VCaP (cell line): Measurements from ENCODE around the gene PROP1.
"Not testable (repeated sequence)": the region's sequence is repeated elsewhere in the genome, so short reads cannot be mapped to it uniquely, and the experiment has no call there.

Experiments used
- H3K27ac ChIP-seq: fragments of 450-650 bp; 2 replicates; pipeline ENCODE4 v1.5.1; 2017
- CTCF ChIP-seq: fragments of 450-650 bp; conservative IDR thresholded peaks from 2 replicates; pipeline ENCODE4 v1.5.1; 2017; ENCODE audit warnings: mild to moderate bottlenecking, moderate library complexity

PROP1 gene

GRCh38 chr5:177959315-177959714 lies 36.7 kb downstream of the PROP1 start:
- no peak for TF ChIP-seq CTCF

GRCh38 chr5:177958696-177959095 lies 37.3 kb downstream of the PROP1 start:
- H3K27ac ChIP-seq = no peak overlapping the region
- TF ChIP-seq CTCF = no peak

More at GRCh38 chr5:177959315-177959714, 36.7 kb downstream of the PROP1 start:
- H3K27ac ChIP-seq = no peak overlapping the region

- no peak overlapping the region for H3K27ac ChIP-seq
- no peak for TF ChIP-seq CTCF
These were observed 38.8 kb downstream of the PROP1 start for GRCh38 chr5:177957241-177957640.

- H3K27ac ChIP-seq = not testable (repeated sequence)
These were observed 42.9 kb downstream of the PROP1 start for GRCh38 chr5:177953101-177953500.

- H3K27ac ChIP-seq = not testable (repeated sequence)
These were observed 46.4 kb downstream of the PROP1 start for GRCh38 chr5:177949656-177950055.

- not testable (repeated sequence) for H3K27ac ChIP-seq
These were observed 47.0 kb downstream of the PROP1 start for GRCh38 chr5:177949065-177949464.

GRCh38 chr5:177947912-177948311 lies 48.1 kb downstream of the PROP1 start:
- TF ChIP-seq CTCF = peak; percentile 58
- peak overlapping the region; percentile 79 for H3K27ac ChIP-seq

- peak overlapping the region; percentile 79; the same call in 1 of the 2 replicates for H3K27ac ChIP-seq
These were observed 50.3 kb downstream of the PROP1 start for GRCh38 chr5:177945601-177946283.

- H3K27ac ChIP-seq = not testable (repeated sequence)
These were observed 50.9 kb downstream of the PROP1 start for GRCh38 chr5:177945145-177945544.

- not testable (repeated sequence) for H3K27ac ChIP-seq
These were observed 52.0 kb downstream of the PROP1 start for GRCh38 chr5:177943805-177944736.

GRCh38 chr5:177942896-177943295 lies 53.1 kb downstream of the PROP1 start:
- H3K27ac ChIP-seq = not testable (repeated sequence)
